Cardiac muscle cell (in vitro differentiated cells and primary cell): ENCODE results near the gene PTPRD. TPM values are rescaled to one million over a fixed set of nuclear protein-coding genes. Genes with fewer than 3 reads are reported as not detected.

Source experiments
- DNase-seq, 2 donors: peaks; one replicate each; pipeline versions ENCODE4 v3.0.0 to v3.0.0-alpha.2; 2010 to 2017; ENCODE audit warnings: low read depth in 1 of 2, low spot score in 1 of 2
- H3K27ac ChIP-seq: fragments of 200-600 bp; sonication (generic); 2 replicates; pipeline ENCODE4 v1.5.1; 2016
- H3K27me3 ChIP-seq: fragments of 200-600 bp; sonication (generic); 2 replicates; pipeline ENCODE4 v1.6.0; 2016; ENCODE audit warnings: control low read depth
- H3K36me3 ChIP-seq: fragments of 200-600 bp; sonication (generic); 2 replicates; pipeline ENCODE4 v1.5.1; 2016; ENCODE audit warnings: control low read depth
- H3K4me1 ChIP-seq: fragments of 200-600 bp; sonication (generic); 2 replicates; pipeline ENCODE4 v1.8.1; 2017; ENCODE audit warnings: low read depth, mild to moderate bottlenecking, mixed run types
- H3K4me3 ChIP-seq: fragments of 200-600 bp; sonication (generic); 2 replicates; pipeline ENCODE4 v1.5.1; 2016; ENCODE audit warnings: mild to moderate bottlenecking
- H3K9me3 ChIP-seq: fragments of 200-600 bp; sonication (generic); 2 replicates; pipeline ENCODE4 v1.5.1; 2017; ENCODE audit warnings: low read depth, mild to moderate bottlenecking, control low read depth
- polyA plus RNA-seq: library from polyadenylated mRNA; unstranded; fragments of >200 nt; fragmentation: Nextera tagmentation; extraction: Ambion mirVana; gene quantifications from 2 replicates; pipeline ENCODE4 v1.2.1, GENCODE V29; 2016
- total RNA-seq: library from RNA; depleted of rRNA; stranded (reverse); fragments of >200 nt; gene quantifications from 2 replicates; pipeline ENCODE4 v1.2.3, GENCODE V29; 2016
- TF ChIP-seq, protein P1 (sequence below): IDR thresholded peaks from 2 replicates; pipeline ENCODE4 v1.5.1; 2012; ENCODE audit warnings: low read depth, mild to moderate bottlenecking, low read length

PTPRD gene
- total and polyA plus RNA-seq, 2 experiments from 2014 or later = 37.0 to 287 TPM

DNA sequence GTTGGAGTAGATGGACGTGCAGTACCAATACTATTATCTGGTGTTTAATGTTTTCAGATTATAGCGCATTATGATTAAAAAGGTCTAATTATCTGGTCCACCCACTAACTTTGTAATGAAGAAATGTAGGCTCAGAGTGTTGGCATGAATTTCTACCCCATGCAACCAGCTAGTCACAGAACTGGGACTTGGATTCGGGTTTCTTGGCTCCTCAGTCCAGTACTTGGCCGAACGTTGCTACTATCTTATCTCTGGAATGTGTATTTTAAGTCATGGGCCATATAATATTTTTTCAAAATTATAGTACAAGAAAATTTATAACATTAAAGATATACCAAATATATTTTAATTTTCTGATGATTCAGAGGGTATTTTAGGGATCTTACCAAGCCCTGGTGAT is 2155.7 kb downstream of the PTPRD start:
- Histone ChIP-seq H3K9me3 (no peaks in the 10 kb centered on the region), H3K4me3 (no peak overlapping the region), H3K4me1 (no peaks in the 10 kb centered on the region), H3K27ac (no peak overlapping the region), H3K27me3 (no peaks in the 10 kb centered on the region), H3K36me3 (peaks cover 21% of the 10 kb centered on the region)
- TF ChIP-seq, protein P1, sequence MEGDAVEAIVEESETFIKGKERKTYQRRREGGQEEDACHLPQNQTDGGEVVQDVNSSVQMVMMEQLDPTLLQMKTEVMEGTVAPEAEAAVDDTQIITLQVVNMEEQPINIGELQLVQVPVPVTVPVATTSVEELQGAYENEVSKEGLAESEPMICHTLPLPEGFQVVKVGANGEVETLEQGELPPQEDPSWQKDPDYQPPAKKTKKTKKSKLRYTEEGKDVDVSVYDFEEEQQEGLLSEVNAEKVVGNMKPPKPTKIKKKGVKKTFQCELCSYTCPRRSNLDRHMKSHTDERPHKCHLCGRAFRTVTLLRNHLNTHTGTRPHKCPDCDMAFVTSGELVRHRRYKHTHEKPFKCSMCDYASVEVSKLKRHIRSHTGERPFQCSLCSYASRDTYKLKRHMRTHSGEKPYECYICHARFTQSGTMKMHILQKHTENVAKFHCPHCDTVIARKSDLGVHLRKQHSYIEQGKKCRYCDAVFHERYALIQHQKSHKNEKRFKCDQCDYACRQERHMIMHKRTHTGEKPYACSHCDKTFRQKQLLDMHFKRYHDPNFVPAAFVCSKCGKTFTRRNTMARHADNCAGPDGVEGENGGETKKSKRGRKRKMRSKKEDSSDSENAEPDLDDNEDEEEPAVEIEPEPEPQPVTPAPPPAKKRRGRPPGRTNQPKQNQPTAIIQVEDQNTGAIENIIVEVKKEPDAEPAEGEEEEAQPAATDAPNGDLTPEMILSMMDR = no peak
- DNase-seq = peak in 1 of 2 donors; percentile 50

DNA sequence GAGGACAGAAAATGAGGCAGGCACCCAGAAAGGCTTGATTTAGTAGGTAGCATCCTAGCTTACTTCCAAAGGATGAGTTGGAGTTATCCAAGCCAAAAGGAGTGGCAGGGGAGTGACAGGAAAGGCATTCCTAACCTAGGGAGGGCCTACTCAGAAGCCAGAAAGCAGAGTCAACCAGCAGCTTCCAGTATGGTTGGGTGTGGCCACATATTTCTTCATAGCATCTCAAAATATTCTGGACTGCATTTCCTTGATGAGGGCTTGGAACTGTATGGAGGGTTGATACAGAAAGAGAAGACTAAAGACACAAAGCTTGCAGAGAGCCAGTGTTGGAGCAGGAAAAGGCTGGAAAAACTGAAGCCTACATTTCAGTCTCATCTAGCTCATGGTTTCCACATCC is 2156.5 kb downstream of the PTPRD start:
- no peak overlapping the region for H3K4me3 ChIP-seq
- no peaks in the 10 kb centered on the region for H3K4me1 ChIP-seq
- DNase-seq = peak in 1 of 2 donors; percentile 8
- H3K27me3 ChIP-seq = no peaks in the 10 kb centered on the region
- TF ChIP-seq, protein P1 = no peak
- H3K9me3 ChIP-seq = no peaks in the 10 kb centered on the region
- peaks cover 21% of the 10 kb centered on the region for H3K36me3 ChIP-seq
- no peak overlapping the region for H3K27ac ChIP-seq

DNA sequence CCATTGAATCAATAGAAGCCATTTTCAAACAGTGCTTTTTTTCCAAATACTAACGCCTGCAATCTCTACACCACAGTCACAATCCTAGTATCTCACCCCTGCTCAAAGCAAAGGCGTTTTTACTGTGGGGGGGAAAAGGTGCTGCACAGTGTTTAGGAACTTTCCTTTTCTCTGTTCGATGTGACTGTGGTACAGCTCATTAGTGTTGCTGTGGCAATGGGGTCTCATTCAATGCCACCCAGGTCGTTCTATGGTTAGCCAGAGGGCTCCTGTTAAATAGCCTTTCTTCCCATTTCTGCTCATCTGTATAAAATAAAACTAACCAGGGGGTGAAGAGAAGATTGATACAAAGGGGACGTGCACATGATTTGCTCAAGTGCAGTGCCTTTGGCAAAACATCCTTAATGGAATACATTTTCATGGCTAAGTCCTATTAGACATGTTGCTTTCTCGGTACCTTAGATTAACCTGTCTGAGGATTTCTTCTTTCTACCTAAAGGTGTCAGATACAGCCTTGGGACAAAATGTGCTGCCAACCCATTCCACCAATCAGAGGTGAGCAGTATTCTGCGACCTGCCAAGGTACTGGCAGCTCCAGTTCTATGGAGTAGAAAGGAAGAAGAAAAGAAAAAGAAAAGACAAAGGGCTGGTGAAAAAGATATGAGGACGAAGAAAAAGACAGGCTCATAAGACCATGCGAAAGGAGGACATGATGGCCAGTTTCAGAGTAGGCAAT is 2161.8 kb downstream of the PTPRD start:
- Histone ChIP-seq H3K4me3 (no peak overlapping the region), H3K27me3 (no peaks in the 10 kb centered on the region), H3K4me1 (no peaks in the 10 kb centered on the region), H3K36me3 (peaks cover 25% of the 10 kb centered on the region), H3K9me3 (no peaks in the 10 kb centered on the region), H3K27ac (no peak overlapping the region)
- no peak for DNase-seq
- TF ChIP-seq, protein P1 = no peak

DNA sequence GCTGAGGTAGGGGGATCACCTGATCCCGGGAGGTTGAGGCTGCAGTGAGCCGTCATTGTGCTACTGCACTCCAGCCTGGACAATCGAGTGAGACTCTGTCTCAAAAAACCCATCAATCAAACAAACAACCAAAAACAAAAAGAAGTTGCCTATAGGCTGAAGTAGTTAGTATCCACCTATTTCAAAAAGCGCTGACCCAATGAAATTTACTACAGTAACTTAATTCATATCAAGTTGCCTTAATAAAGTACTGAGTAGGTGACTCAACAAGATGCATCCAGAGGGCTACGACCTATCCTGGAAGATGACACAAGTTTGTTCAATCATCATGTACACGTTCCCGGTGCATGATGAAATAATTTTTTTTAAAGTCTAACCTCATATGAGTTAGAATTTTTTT is 2164.6 kb downstream of the PTPRD start:
- H3K9me3 ChIP-seq = no peaks in the 10 kb centered on the region

DNA sequence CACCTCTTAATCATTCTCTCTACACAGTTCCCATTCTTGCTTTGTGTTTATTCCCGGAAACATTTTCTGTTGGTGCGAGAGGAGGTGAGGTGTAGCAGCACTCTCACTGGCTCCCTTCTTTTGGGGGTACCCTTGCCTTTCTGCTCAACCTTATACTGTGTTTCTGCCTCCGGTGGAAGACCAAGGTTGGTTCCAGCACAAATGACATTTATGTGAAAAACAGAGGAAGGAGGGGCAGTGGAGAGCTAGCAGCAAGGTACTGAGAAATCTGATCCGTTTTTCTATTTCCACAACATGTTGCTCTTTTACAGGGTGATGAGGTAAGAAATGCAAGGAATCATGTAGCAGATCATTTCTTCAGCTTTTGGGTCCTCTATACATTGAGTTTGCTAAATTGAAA is 2165.2 kb downstream of the PTPRD start:
- Histone ChIP-seq H3K27me3 (no peaks in the 10 kb centered on the region), H3K4me3 (no peak overlapping the region), H3K36me3 (peaks cover 16% of the 10 kb centered on the region), H3K9me3 (no peaks in the 10 kb centered on the region), H3K27ac (no peak overlapping the region), H3K4me1 (no peaks in the 10 kb centered on the region)
- TF ChIP-seq, protein P1 = no peak
- DNase-seq = no peak

More for the DNA sequence above, 2164.6 kb downstream of the PTPRD start:
- H3K27ac ChIP-seq = no peak overlapping the region
- H3K36me3 ChIP-seq = peaks cover 16% of the 10 kb centered on the region
- H3K27me3 ChIP-seq = no peaks in the 10 kb centered on the region
- no peak for DNase-seq
- no peak overlapping the region for H3K4me3 ChIP-seq
- no peaks in the 10 kb centered on the region for H3K4me1 ChIP-seq
- TF ChIP-seq, protein P1 = no peak
